ENCODE measurements around the gene ZNF841. TPM values are rescaled to one million over a fixed set of nuclear protein-coding genes. Genes with fewer than 3 reads are reported as not detected.

Gene ZNF841
- total and polyA plus RNA-seq, 2 experiments from 2014 or later = 7.3 to 24.5 TPM

DNA sequence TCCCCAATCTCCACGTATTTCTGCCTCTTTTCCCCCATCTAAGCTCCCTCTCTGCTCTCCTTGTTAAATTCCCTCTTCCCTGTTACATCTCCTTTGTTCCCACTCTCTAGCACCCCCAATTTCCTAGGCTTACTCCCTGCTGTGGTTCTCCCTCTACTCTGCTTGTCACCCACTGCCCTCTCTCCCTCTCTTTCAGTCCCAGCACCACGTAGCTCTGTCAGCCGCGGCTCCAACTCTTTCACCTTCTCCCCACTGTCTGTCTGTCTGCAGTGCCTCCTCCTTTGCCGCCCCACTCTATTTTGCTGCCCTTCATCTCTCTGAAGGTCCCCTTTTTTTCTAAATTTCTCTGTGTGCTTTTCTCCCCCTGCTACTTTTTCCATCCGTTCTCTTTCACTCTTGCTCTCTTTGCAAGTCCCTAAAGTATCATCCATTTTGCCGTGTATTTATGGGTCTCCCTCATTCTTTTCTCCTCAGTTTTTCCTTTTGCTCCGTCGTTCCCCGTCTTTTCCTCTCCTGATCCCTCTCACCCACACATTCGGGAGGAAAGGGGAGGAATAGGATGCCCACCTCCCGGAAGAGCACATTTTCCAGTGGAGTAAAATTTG is 937 bp downstream of the ZNF841 start:
- H3K27ac ChIP-seq = peak overlapping the region; percentile 93
- H3K27me3 ChIP-seq (replicated peaks; ENCODE audit: insufficient read depth) = no peaks in the 10 kb centered on the region
- peak; percentile 38 for DNase-seq
- H3K4me2 ChIP-seq (ENCODE audit: unreplicated experiment) = peak overlapping the region; percentile 80
- peaks cover 29% of the 10 kb centered on the region for H3K36me3 ChIP-seq (ENCODE audit: low read depth)
- peaks cover 9% of the 10 kb centered on the region for H3K4me1 ChIP-seq (ENCODE audit: insufficient read depth)
- H3K9me2 ChIP-seq (ENCODE audit: insufficient read depth) = no peaks in the 10 kb centered on the region
- H3K79me2 ChIP-seq (ENCODE audit: insufficient read depth) = peaks cover 59% of the 10 kb centered on the region
- peak overlapping the region; percentile 97 for H3K9ac ChIP-seq
- in situ Hi-C loops (cut with MboI) = no loop called here
- 0 out of 2 replicates have a peak, but pooled peaks cover 5% of the 10 kb centered on the region for H4K20me1 ChIP-seq (ENCODE audit: insufficient read depth)
- TF ChIP-seq EZH2phosphoT487 (IDR thresholded peaks at IDR 0.05; ENCODE audit: insufficient read depth, low read depth) (no peak), EZH2 (IDR thresholded peaks at IDR 0.05; ENCODE audit: insufficient read depth, poor library complexity, severe bottlenecking) (no peak)
- peak overlapping the region; percentile 85 for H2AFZ ChIP-seq
- no peaks in the 10 kb centered on the region for H3K9me3 ChIP-seq (ENCODE audit: low read depth)
- peaks cover 22% of the 10 kb centered on the region for H3F3A ChIP-seq (ENCODE audit: insufficient read depth)
- peak overlapping the region; percentile 92 for H3K4me3 ChIP-seq
- WGBS, 2 experiments (ENCODE audit: low coverage in 1 of 2, low lambda C conversion rate in 2 of 2, missing lambda C conversion rate in 2 of 2) = 3% methylated on average over 12 of the region's 12 CpGs

DNA sequence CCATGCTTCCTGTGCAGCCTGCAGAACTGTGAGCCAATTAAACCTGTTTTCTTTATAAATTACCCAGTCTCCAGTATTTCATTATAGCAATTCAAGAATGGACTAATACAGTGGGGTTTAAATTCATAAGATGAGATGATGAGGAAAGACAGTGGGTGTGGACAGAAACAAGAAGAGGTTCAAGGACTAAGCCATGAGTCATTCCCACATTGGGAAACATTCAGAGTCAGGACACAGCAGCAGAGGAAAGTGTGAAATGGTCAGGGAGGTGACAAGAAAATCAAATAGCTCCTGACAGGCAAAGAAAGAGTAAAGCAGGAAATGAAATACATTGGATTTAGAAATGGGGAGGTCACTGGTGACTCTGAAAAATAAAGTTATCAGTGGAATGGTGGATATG is 9.1 kb downstream of the ZNF841 start:
- H3K27ac ChIP-seq = peak overlapping the region; percentile 9; the same call in 1 of the 2 replicates
- no peak overlapping the region for H3K4me2 ChIP-seq (ENCODE audit: unreplicated experiment)
- peak; percentile 74 for DNase-seq
- in situ Hi-C loops (cut with MboI) = no loop called here
- no peak overlapping the region for H2AFZ ChIP-seq
- H3K9me3 ChIP-seq (ENCODE audit: low read depth) = no peaks in the 10 kb centered on the region
- no peak overlapping the region for H3K9ac ChIP-seq
- no peaks in the 10 kb centered on the region for H3K9me2 ChIP-seq (ENCODE audit: insufficient read depth)
- peaks cover 11% of the 10 kb centered on the region for H3K4me1 ChIP-seq (ENCODE audit: insufficient read depth)
- H3K4me3 ChIP-seq = no peak overlapping the region
- no peaks in the 10 kb centered on the region for H3K27me3 ChIP-seq (replicated peaks; ENCODE audit: insufficient read depth)
- peaks cover 12% of the 10 kb centered on the region; the same call in 1 of the 2 replicates for H3F3A ChIP-seq (ENCODE audit: insufficient read depth)
- H3K36me3 ChIP-seq (ENCODE audit: low read depth) = peaks cover 88% of the 10 kb centered on the region
- peaks cover 97% of the 10 kb centered on the region for H3K79me2 ChIP-seq (ENCODE audit: insufficient read depth)
- no peaks in the 10 kb centered on the region for H4K20me1 ChIP-seq (ENCODE audit: insufficient read depth)
- no peak for TF ChIP-seq EZH2 (IDR thresholded peaks at IDR 0.05; ENCODE audit: insufficient read depth, poor library complexity, severe bottlenecking)
- TF ChIP-seq EZH2phosphoT487 (IDR thresholded peaks at IDR 0.05; ENCODE audit: insufficient read depth, low read depth) = no peak

DNA sequence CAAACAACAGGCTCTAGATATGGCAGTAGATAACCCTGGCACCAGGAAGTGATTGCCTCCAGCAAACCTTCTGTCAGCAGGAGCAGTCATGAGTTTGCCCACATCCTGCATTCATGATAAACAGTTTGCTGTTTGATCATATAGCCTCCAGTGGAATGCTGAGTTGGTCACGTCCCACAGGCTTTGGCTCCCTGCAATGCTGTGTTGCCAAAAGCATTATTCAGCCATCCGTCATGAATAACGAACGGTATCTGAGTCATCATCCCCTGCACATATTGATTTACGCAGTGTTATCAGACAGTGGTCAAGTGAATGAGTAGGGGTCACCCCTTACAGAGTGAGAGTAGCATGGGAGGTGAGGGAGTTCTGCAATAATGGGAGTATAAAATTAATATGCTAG is 25.1 kb downstream of the ZNF841 start:
- no peak for DNase-seq
- H3K27ac ChIP-seq = no peak overlapping the region
- peaks cover 27% of the 10 kb centered on the region for H3K9me3 ChIP-seq (ENCODE audit: low read depth)
- H3K4me3 ChIP-seq = no peak overlapping the region
- H3K79me2 ChIP-seq (ENCODE audit: insufficient read depth) = peaks cover 93% of the 10 kb centered on the region
- in situ Hi-C loops (cut with MboI) = no loop called here
- no peaks in the 10 kb centered on the region for H4K20me1 ChIP-seq (ENCODE audit: insufficient read depth)
- H3K9me2 ChIP-seq (ENCODE audit: insufficient read depth) = no peaks in the 10 kb centered on the region
- H2AFZ ChIP-seq = no peak overlapping the region
- H3K9ac ChIP-seq = no peak overlapping the region
- peaks cover 97% of the 10 kb centered on the region for H3K36me3 ChIP-seq (ENCODE audit: low read depth)
- no peak overlapping the region for H3K4me2 ChIP-seq (ENCODE audit: unreplicated experiment)
- no peaks in the 10 kb centered on the region for H3K27me3 ChIP-seq (replicated peaks; ENCODE audit: insufficient read depth)
- H3F3A ChIP-seq (ENCODE audit: insufficient read depth) = peaks cover 27% of the 10 kb centered on the region
- TF ChIP-seq EZH2 (IDR thresholded peaks at IDR 0.05; ENCODE audit: insufficient read depth, poor library complexity, severe bottlenecking) (no peak), EZH2phosphoT487 (IDR thresholded peaks at IDR 0.05; ENCODE audit: insufficient read depth, low read depth) (no peak)
- WGBS, 2 experiments (ENCODE audit: low coverage in 1 of 2, low lambda C conversion rate in 2 of 2, missing lambda C conversion rate in 2 of 2) = 91 to 94% methylated on average over 5 of the region's 5 CpGs
- H3K4me1 ChIP-seq (ENCODE audit: insufficient read depth) = no peaks in the 10 kb centered on the region

DNA sequence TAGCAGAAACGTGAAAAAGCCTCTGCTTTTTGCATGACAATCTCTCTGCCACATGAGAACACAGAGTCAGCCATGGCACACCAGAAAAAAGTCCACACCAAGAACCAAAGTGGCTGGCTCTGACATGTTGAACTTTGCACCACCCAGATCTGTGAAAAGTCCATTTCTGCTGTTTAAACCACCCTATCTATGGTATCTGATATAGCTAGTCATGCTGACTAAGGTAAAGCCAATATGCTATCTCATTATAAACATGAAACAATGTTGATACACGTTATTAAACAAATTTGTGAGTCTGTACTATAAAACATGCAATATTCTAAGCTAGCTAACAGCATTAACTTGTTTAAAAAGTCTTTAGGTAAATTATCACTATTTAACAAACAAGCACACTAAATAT is 25.9 kb downstream of the ZNF841 start:
- no peak overlapping the region for H2AFZ ChIP-seq
- H3K9ac ChIP-seq = no peak overlapping the region
- no peaks in the 10 kb centered on the region for H3K4me1 ChIP-seq (ENCODE audit: insufficient read depth)
- H3K27me3 ChIP-seq (replicated peaks; ENCODE audit: insufficient read depth) = no peaks in the 10 kb centered on the region
- in situ Hi-C loops (cut with MboI) = no loop called here
- no peaks in the 10 kb centered on the region for H3K9me2 ChIP-seq (ENCODE audit: insufficient read depth)
- H3K9me3 ChIP-seq (ENCODE audit: low read depth) = peaks cover 34% of the 10 kb centered on the region
- no peaks in the 10 kb centered on the region for H4K20me1 ChIP-seq (ENCODE audit: insufficient read depth)
- peaks cover 93% of the 10 kb centered on the region for H3K79me2 ChIP-seq (ENCODE audit: insufficient read depth)
- no peak overlapping the region for H3K27ac ChIP-seq
- H3K4me3 ChIP-seq = no peak overlapping the region
- no peak overlapping the region for H3K4me2 ChIP-seq (ENCODE audit: unreplicated experiment)
- no peak for DNase-seq
- TF ChIP-seq EZH2 (IDR thresholded peaks at IDR 0.05; ENCODE audit: insufficient read depth, poor library complexity, severe bottlenecking) (no peak), EZH2phosphoT487 (IDR thresholded peaks at IDR 0.05; ENCODE audit: insufficient read depth, low read depth) (no peak)
- peaks cover 97% of the 10 kb centered on the region for H3K36me3 ChIP-seq (ENCODE audit: low read depth)
- 77 to 84% methylated on average over 2 of the region's 2 CpGs for WGBS, 2 experiments (ENCODE audit: low coverage in 1 of 2, low lambda C conversion rate in 2 of 2, missing lambda C conversion rate in 2 of 2)
- H3F3A ChIP-seq (ENCODE audit: insufficient read depth) = peaks cover 32% of the 10 kb centered on the region

All from GM23248 (cell line).